A549 (cell line): Measurements from ENCODE around the gene PPP2R5C. TPM values are rescaled to one million over a fixed set of nuclear protein-coding genes. Genes with fewer than 3 reads are reported as not detected.

Experiments used
- ATAC-seq, 2 experiments: fragments of 200-7000 bp in 1 of 2; fragments of >200 bp in 1 of 2; cut with Nextera tagmentation in 1 of 2; cut with Tn5 transposase in 1 of 2; 3 replicates each; pipeline versions ENCODE4 v1.8.0 to v1.9.1; 2018 to 2020; ENCODE audit warnings: mild to moderate bottlenecking in 1 of 2, moderate library complexity in 1 of 2
- CTCF ChIA-PET: fragments of 300-600 bp; sonication (Branson Sonifier 250); formaldehyde crosslinking; extraction: SDS; loops from one replicate; lab custom pipeline; 2021; ENCODE audit warnings: antibody characterized with exemption, inconsistent platforms; lab: Yijun Ruan, JAX
- POLR2A ChIA-PET: fragments of 350-600 bp; formaldehyde crosslinking; extraction: SDS; loops from one replicate; lab custom pipeline; 2021; ENCODE audit warnings: antibody characterized with exemption, inconsistent platforms; lab: Yijun Ruan, JAX
- DNase-seq, 2 experiments: peaks; one replicate each; pipeline versions ENCODE4 v3.0.0 to v3.0.0-alpha.2; 2011 to 2016; ENCODE audit warnings: low read depth in 1 of 2, low spot score in 1 of 2
- FAIRE-seq: peaks from 2 replicates; lab custom pipeline; 2011; peaks lifted over from hg19 to GRCh38; lab: Jason Lieb, UNC
- H3K27ac ChIP-seq, 2 experiments: fragments of >200 bp; sonication (Bioruptor Twin); formaldehyde crosslinking; 3 replicates each; pipeline ENCODE4 v1.5.1; 2016 to 2017
- H3K4me1 ChIP-seq: fragments of >200 bp; sonication (Bioruptor Twin); formaldehyde crosslinking; 3 replicates; pipeline ENCODE4 v1.6.1; 2016
- H3K4me2 ChIP-seq: fragments of >200 bp; sonication (Bioruptor Twin); formaldehyde crosslinking; 3 replicates; pipeline ENCODE4 v1.6.1; 2016
- H3K4me3 ChIP-seq: fragments of >200 bp; sonication (Bioruptor Twin); formaldehyde crosslinking; 3 replicates; pipeline ENCODE4 v1.5.1; 2016
- H3K9me3 ChIP-seq: fragments of >200 bp; sonication (Bioruptor Twin); formaldehyde crosslinking; 3 replicates; pipeline ENCODE4 v1.6.1; 2016
- CBX8 ChIP-seq: fragments of 200-600 bp; sonication (generic); IDR thresholded peaks from 2 replicates; pipeline ENCODE4 v1.6.1; 2016
- CEBPB ChIP-seq, 2 experiments: fragments of >200 bp in 1 of 2; sonication (Bioruptor Twin) in 1 of 2; formaldehyde crosslinking in 1 of 2; IDR thresholded peaks; 2 replicates each; pipeline ENCODE4 v1.6.1; 2012 to 2016
- CHD2 ChIP-seq: fragments of 150-350 bp; IDR thresholded peaks from 2 replicates; pipeline ENCODE4 v1.6.1; 2014; ENCODE audit warnings: low read length; ENCODE audit not compliant: partially characterized antibody
- EHF ChIP-seq: fragments of 250-450 bp; sonication (Bioruptor Pico); IDR thresholded peaks from 2 replicates; pipeline ENCODE4 v1.5.0; 2020; ENCODE audit warnings: mild to moderate bottlenecking
- FOSB ChIP-seq: fragments of 250-450 bp; sonication (Bioruptor Pico); IDR thresholded peaks from 2 replicates; pipeline ENCODE4 v1.5.0; 2020; ENCODE audit warnings: mild to moderate bottlenecking, moderate library complexity
- HDAC2 ChIP-seq: fragments of 200-600 bp; sonication (generic); IDR thresholded peaks from 2 replicates; pipeline ENCODE4 v1.6.1; 2016
- HOXA7 ChIP-seq: fragments of 250-450 bp; sonication (Bioruptor Pico); IDR thresholded peaks from 2 replicates; pipeline ENCODE4 v1.5.0; 2020; ENCODE audit warnings: mild to moderate bottlenecking, moderate library complexity
- KDM1A ChIP-seq: fragments of 200-600 bp; sonication (generic); IDR thresholded peaks from 2 replicates; pipeline ENCODE4 v1.6.1; 2016; ENCODE audit warnings: low read depth, mild to moderate bottlenecking
- KDM5A ChIP-seq: fragments of 200-600 bp; sonication (generic); IDR thresholded peaks from 2 replicates; pipeline ENCODE4 v1.6.1; 2016; ENCODE audit warnings: antibody characterized with exemption, mild to moderate bottlenecking
- MAZ ChIP-seq: fragments of 150-350 bp; IDR thresholded peaks from 2 replicates; pipeline ENCODE4 v1.6.1; 2014; ENCODE audit warnings: antibody characterized with exemption, low read depth, low read length, borderline replicate concordance
- MYC ChIP-seq: IDR thresholded peaks from 2 replicates; pipeline ENCODE4 v1.6.1; 2012; ENCODE audit warnings: mild to moderate bottlenecking, inconsistent platforms, low read length, improper control_type of control experiment, borderline replicate concordance
- NFE2L2 ChIP-seq: fragments of 150-350 bp; conservative IDR thresholded peaks from 2 replicates; pipeline ENCODE4 v1.6.1; 2014; ENCODE audit warnings: low read length
- NR3C1 ChIP-seq: fragments of >200 bp; sonication (Bioruptor Twin); formaldehyde crosslinking; IDR thresholded peaks from 3 replicates; pipeline ENCODE4 v1.6.1; 2017
- RAD21 ChIP-seq, 2 experiments: fragments of >200 bp in 1 of 2; sonication (Bioruptor Twin) in 1 of 2; formaldehyde crosslinking in 1 of 2; IDR thresholded peaks in 1 of 2; conservative IDR thresholded peaks in 1 of 2; 2 replicates in 1 of 2; 3 replicates in 1 of 2; pipeline ENCODE4 v1.6.1; 2012 to 2018; ENCODE audit warnings: inconsistent platforms in 1 of 2
- RARB ChIP-seq: fragments of 250-450 bp; sonication (Bioruptor Pico); IDR thresholded peaks from 2 replicates; pipeline ENCODE4 v1.8.0; 2021; ENCODE audit warnings: mild to moderate bottlenecking, moderate library complexity
- RCOR1 ChIP-seq: fragments of 150-350 bp; IDR thresholded peaks from 2 replicates; pipeline ENCODE4 v1.6.1; 2014; ENCODE audit warnings: antibody characterized with exemption, low read length, low read depth
- RFX5 ChIP-seq: fragments of 450-650 bp; IDR thresholded peaks from 2 replicates; pipeline ENCODE4 v1.7.1; 2014; ENCODE audit warnings: antibody characterized with exemption, mild to moderate bottlenecking, moderate library complexity
- SREBF2 ChIP-seq: fragments of 450-650 bp; IDR thresholded peaks from 2 replicates; pipeline ENCODE4 v1.6.1; 2014; ENCODE audit warnings: mild to moderate bottlenecking, moderate library complexity
- ZC3H11A ChIP-seq: fragments of 450-650 bp; IDR thresholded peaks from 2 replicates; pipeline ENCODE4 v1.6.1; 2014; ENCODE audit warnings: antibody characterized with exemption, mild to moderate bottlenecking
- ZNF302 ChIP-seq: fragments of 250-450 bp; sonication (Bioruptor Pico); IDR thresholded peaks from 2 replicates; pipeline ENCODE4 v1.9.0; 2021; ENCODE audit warnings: inconsistent platforms, mild to moderate bottlenecking, moderate library complexity
- WGBS: methylation state at CpG from one replicate; pipeline ENCODE4 v1.1.6; 2017; ENCODE audit errors: missing lambda C conversion rate; 5-methylcytosine and 5-hydroxymethylcytosine counted together
- polyA plus RNA-seq, 4 experiments: library from polyadenylated mRNA; depleted of rRNA in 3 of 4; stranded (reverse); fragments of >200 nt; fragmentation: RNase III in 1 of 4; extraction: RNeasy Plus Mini Kit Qiagen cat#74134 plus additional on column Dnase treatment in 1 of 4; gene quantifications; 2 replicates in 3 of 4; 3 replicates in 1 of 4; pipeline ENCODE4 v1.2.3, GENCODE V29; 2011 to 2017
- TF ChIP-seq, protein P1 (sequence below): fragments of >200 bp; sonication (Bioruptor Twin); formaldehyde crosslinking; IDR thresholded peaks from 3 replicates; pipeline ENCODE4 v1.5.1; 2016
- TF ChIP-seq, protein P2 (sequence below): fragments of 250-450 bp; sonication (Bioruptor Pico); IDR thresholded peaks from 2 replicates; pipeline ENCODE4 v1.5.0; 2021; ENCODE audit warnings: mild to moderate bottlenecking, moderate library complexity, borderline replicate concordance
- TF ChIP-seq, protein P3 (sequence below): fragments of >200 bp; sonication (Bioruptor Twin); formaldehyde crosslinking; IDR thresholded peaks from 3 replicates; pipeline ENCODE4 v1.6.1; 2016
- TF ChIP-seq, protein P4 (sequence below): fragments of 250-450 bp; sonication (Bioruptor Pico); IDR thresholded peaks from 2 replicates; pipeline ENCODE4 v1.5.0; 2020; ENCODE audit warnings: low read depth, mild to moderate bottlenecking, moderate library complexity

Gene PPP2R5C
- polyA plus RNA-seq, 2 of the 4 experiments (the other 2 are of a cell fraction) = 74.8 to 150 TPM

DNA sequence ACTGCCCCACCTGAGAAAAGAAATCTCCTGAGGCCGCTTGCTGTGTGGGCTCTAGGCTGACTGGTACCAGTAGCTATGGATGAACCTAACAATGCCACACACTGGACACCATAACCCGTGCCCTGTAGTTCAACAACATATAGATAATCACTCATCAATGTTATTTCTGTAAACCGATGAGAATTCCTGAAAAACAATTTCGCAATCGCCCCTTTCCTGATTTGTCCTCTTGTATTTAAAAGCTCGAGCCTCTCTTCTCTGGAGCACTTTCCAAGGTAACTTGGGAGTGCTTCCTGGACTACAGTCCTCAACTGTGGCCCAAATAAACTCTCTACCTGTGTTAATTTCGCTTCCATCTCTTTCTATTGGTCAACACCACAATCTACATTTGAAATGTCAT lies 26.1 kb upstream of the PPP2R5C start:
- no peak for DNase-seq
- peaks cover 3% of the 10 kb centered on the region; the same call in 2 of the 3 replicates for H3K9me3 ChIP-seq
- peaks cover 18% of the 10 kb centered on the region for H3K4me1 ChIP-seq
- H3K4me2 ChIP-seq = no peak overlapping the region
- TF ChIP-seq, protein P1, sequence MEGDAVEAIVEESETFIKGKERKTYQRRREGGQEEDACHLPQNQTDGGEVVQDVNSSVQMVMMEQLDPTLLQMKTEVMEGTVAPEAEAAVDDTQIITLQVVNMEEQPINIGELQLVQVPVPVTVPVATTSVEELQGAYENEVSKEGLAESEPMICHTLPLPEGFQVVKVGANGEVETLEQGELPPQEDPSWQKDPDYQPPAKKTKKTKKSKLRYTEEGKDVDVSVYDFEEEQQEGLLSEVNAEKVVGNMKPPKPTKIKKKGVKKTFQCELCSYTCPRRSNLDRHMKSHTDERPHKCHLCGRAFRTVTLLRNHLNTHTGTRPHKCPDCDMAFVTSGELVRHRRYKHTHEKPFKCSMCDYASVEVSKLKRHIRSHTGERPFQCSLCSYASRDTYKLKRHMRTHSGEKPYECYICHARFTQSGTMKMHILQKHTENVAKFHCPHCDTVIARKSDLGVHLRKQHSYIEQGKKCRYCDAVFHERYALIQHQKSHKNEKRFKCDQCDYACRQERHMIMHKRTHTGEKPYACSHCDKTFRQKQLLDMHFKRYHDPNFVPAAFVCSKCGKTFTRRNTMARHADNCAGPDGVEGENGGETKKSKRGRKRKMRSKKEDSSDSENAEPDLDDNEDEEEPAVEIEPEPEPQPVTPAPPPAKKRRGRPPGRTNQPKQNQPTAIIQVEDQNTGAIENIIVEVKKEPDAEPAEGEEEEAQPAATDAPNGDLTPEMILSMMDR = no peak
- TF ChIP-seq CEBPB (IDR thresholded peaks at IDR 0.05) (peak; percentile 30 to 74; a peak in 3 of 4 replicates), HOXA7 (CRISPR knock-in tag) (no peak), RARB (no peak), RCOR1 (no peak)
- WGBS = 69% methylated on average over 7 of the region's 7 CpGs
- CTCF ChIA-PET = interaction anchor here (1.5 to 2.1 kb wide), 2 partner anchors 9 to 35 kb away, joined by 5 to 9 read pairs; no protein-coding TSS in a partner anchor
- FAIRE-seq = no peak
- POLR2A ChIA-PET = no interaction called here
- no peak for ATAC-seq
- H3K27ac ChIP-seq = no peak overlapping the region
- H3K4me3 ChIP-seq = no peak overlapping the region

DNA sequence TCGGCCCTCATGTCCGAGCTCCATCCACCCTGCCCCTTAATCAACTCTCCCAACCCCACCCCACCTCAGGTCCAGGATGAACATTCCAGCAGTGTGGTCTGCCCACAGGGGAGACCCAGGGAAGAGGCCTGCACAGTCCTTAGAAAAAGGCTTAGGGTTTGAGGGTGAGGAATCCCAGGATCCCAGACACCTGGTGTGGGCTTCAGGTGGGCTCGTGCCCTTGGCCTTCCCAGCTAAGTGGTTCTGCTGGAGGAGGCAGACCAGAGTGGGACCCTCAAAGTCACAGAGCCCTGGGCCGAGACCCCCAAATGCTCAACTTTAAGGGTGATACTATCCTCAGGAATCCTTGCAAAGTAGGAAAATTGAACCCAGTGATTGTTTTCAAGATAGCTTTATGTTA lies 25.4 kb upstream of the PPP2R5C start:
- DNase-seq = no peak
- WGBS = 62% methylated on average over 4 of the region's 4 CpGs
- Histone ChIP-seq H3K4me3 (no peak overlapping the region), H3K27ac (no peak overlapping the region), H3K4me1 (peaks cover 13% of the 10 kb centered on the region), H3K4me2 (no peak overlapping the region), H3K9me3 (peaks cover 9% of the 10 kb centered on the region)
- TF ChIP-seq KDM5A (no peak), EHF (CRISPR knock-in tag) (no peak), CEBPB (IDR thresholded peaks at IDR 0.05) (no peak), NFE2L2 (no peak)
- FAIRE-seq = no peak
- ChIA-PET CTCF (interaction anchor here (0.6 to 2.1 kb wide), 5 partner anchors 9 to 313 kb away, joined by 3 to 9 read pairs (median 4); no protein-coding TSS in a partner anchor), POLR2A (no interaction called here)
- no peak for ATAC-seq

DNA sequence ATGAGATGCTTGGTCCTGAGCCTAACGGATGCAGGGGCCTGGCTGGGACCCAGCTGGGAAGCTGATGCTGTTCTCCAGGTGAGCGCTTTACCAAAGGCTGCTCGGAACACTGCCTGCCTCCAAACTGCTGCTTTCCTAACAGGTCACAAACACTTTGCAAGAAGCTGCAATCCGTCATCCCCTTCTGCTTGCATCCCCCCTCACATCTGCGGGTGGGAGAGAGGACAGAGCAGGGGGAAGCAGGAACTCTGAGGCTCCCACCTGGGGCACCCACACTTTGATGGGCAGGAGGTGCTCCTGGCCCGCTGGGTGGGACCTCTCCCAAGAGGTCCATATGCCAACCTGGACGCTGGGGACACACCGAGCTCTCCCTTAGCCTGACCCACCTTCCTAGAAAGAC lies 24.9 kb upstream of the PPP2R5C start:
- H3K27ac ChIP-seq = no peak overlapping the region
- 61% methylated on average over 8 of the region's 8 CpGs for WGBS
- POLR2A ChIA-PET = no interaction called here
- no peak for TF ChIP-seq CEBPB (IDR thresholded peaks at IDR 0.05)
- no peak for TF ChIP-seq RAD21 (conservative IDR thresholded peaks at IDR 0.05 in 1 of 2, IDR thresholded peaks at IDR 0.05 in 1 of 2)
- TF ChIP-seq SREBF2 = no peak
- TF ChIP-seq CBX8 = no peak
- TF ChIP-seq NR3C1 = no peak
- TF ChIP-seq, protein P2, sequence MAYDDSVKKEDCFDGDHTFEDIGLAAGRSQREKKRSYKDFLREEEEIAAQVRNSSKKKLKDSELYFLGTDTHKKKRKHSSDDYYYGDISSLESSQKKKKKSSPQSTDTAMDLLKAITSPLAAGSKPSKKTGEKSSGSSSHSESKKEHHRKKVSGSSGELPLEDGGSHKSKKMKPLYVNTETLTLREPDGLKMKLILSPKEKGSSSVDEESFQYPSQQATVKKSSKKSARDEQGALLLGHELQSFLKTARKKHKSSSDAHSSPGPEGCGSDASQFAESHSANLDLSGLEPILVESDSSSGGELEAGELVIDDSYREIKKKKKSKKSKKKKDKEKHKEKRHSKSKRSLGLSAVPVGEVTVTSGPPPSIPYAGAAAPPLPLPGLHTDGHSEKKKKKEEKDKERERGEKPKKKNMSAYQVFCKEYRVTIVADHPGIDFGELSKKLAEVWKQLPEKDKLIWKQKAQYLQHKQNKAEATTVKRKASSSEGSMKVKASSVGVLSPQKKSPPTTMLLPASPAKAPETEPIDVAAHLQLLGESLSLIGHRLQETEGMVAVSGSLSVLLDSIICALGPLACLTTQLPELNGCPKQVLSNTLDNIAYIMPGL (CRISPR knock-in tag) = no peak
- no peak for TF ChIP-seq ZNF302 (CRISPR knock-in tag)
- TF ChIP-seq, protein P3, sequence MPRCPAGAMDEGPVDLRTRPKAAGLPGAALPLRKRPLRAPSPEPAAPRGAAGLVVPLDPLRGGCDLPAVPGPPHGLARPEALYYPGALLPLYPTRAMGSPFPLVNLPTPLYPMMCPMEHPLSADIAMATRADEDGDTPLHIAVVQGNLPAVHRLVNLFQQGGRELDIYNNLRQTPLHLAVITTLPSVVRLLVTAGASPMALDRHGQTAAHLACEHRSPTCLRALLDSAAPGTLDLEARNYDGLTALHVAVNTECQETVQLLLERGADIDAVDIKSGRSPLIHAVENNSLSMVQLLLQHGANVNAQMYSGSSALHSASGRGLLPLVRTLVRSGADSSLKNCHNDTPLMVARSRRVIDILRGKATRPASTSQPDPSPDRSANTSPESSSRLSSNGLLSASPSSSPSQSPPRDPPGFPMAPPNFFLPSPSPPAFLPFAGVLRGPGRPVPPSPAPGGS = no peak
- no peak for TF ChIP-seq FOSB (CRISPR knock-in tag)
- TF ChIP-seq ZC3H11A = no peak
- TF ChIP-seq, protein P4, sequence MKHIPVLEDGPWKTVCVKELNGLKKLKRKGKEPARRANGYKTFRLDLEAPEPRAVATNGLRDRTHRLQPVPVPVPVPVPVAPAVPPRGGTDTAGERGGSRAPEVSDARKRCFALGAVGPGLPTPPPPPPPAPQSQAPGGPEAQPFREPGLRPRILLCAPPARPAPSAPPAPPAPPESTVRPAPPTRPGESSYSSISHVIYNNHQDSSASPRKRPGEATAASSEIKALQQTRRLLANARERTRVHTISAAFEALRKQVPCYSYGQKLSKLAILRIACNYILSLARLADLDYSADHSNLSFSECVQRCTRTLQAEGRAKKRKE (CRISPR knock-in tag) = no peak
- no peak for TF ChIP-seq HDAC2
- no peak for TF ChIP-seq MYC
- TF ChIP-seq CHD2 = no peak
- no peak for TF ChIP-seq KDM1A
- no peak for TF ChIP-seq MAZ
- TF ChIP-seq RFX5 = no peak
- CTCF ChIA-PET = interaction anchor here (0.6 to 2.1 kb wide), 5 partner anchors 10 to 369 kb away, joined by 3 to 9 read pairs (median 3); no protein-coding TSS in a partner anchor
- no peak overlapping the region for H3K4me3 ChIP-seq
- FAIRE-seq = no peak
- peaks cover 12% of the 10 kb centered on the region for H3K9me3 ChIP-seq
- no peak for DNase-seq
- H3K4me1 ChIP-seq = peaks cover 8% of the 10 kb centered on the region
- no peak overlapping the region for H3K4me2 ChIP-seq
- ATAC-seq = no peak
